Testis (tissue), 3 donors: Measurements from ENCODE around the gene PLA2R1. TPM values are rescaled to one million over a fixed set of nuclear protein-coding genes. Genes with fewer than 3 reads are reported as not detected.

Experiments used
- DNase-seq: peaks from one replicate; pipeline ENCODE4 v3.0.0-alpha.2; 2019
- H3K27ac ChIP-seq, 2 donors: fragments of 200-600 bp; sonication (generic); one replicate each; pipeline ENCODE4 v1.5.1; 2019
- H3K27me3 ChIP-seq: fragments of 200-600 bp; sonication (generic); one replicate; pipeline ENCODE4 v1.5.1; 2019
- H3K36me3 ChIP-seq: fragments of 200-600 bp; sonication (generic); one replicate; pipeline ENCODE4 v1.5.1; 2017; ENCODE audit warnings: low read depth; ENCODE audit errors: missing control alignments
- H3K4me1 ChIP-seq: fragments of 200-600 bp; sonication (generic); one replicate; pipeline ENCODE4 v1.5.1; 2019
- H3K4me3 ChIP-seq, 2 donors: fragments of 200-600 bp; sonication (generic); one replicate each; pipeline ENCODE4 v1.5.1; 2017 to 2019
- H3K9me3 ChIP-seq: fragments of 200-600 bp; sonication (generic); one replicate; pipeline ENCODE4 v1.5.1; 2017
- POLR2A ChIP-seq: fragments of 450-650 bp; IDR thresholded peaks from one replicate; pipeline ENCODE4 v1.6.1; 2017; ENCODE audit warnings: antibody characterized with exemption, mild to moderate bottlenecking, moderate library complexity
- WGBS, 2 donors: methylation state at CpG; one replicate each; pipeline ENCODE4 v1.1.5; 2018; 5-methylcytosine and 5-hydroxymethylcytosine counted together
- intact Hi-C: fragments of 100-400 bp; cut with DNase I; formaldehyde crosslinking; loops from one replicate; pipeline ENCODE4 v1.15.1; 2023; ENCODE audit warnings: low total_unique reads
- polyA plus RNA-seq: library from polyadenylated mRNA; stranded (reverse); fragments of 350-450 nt; fragmentation: Illumina TruSeq; extraction: RNeasy Lipid Tissue Mini Kit (QIAGEN cat#74804); gene quantifications from one replicate; pipeline ENCODE4 v1.2.3, GENCODE V29; 2014; ENCODE audit warnings: low read depth, low replicate concordance; ENCODE audit not compliant: insufficient read depth
- total RNA-seq, 2 donors: library from RNA; depleted of rRNA; stranded (reverse); fragments of >200 nt; gene quantifications; one replicate each; pipeline ENCODE4 v1.2.3, GENCODE V29; 2016
- TF ChIP-seq, protein P1 (sequence below), 3 experiments: fragments of 450-650 bp in 2 of 3; fragments of 200-600 bp in 1 of 3; sonication (generic) in 1 of 3; IDR thresholded peaks; one replicate each; pipeline ENCODE4 v1.5.1; 2016 to 2019; ENCODE audit warnings: antibody characterized with exemption in 3 of 3, mild to moderate bottlenecking in 2 of 3, moderate library complexity in 1 of 3

PLA2R1 gene
- total and polyA plus RNA-seq, 3 donors from 2014 or later = 3.4 to 5.3 (median 5.0) TPM

DNA sequence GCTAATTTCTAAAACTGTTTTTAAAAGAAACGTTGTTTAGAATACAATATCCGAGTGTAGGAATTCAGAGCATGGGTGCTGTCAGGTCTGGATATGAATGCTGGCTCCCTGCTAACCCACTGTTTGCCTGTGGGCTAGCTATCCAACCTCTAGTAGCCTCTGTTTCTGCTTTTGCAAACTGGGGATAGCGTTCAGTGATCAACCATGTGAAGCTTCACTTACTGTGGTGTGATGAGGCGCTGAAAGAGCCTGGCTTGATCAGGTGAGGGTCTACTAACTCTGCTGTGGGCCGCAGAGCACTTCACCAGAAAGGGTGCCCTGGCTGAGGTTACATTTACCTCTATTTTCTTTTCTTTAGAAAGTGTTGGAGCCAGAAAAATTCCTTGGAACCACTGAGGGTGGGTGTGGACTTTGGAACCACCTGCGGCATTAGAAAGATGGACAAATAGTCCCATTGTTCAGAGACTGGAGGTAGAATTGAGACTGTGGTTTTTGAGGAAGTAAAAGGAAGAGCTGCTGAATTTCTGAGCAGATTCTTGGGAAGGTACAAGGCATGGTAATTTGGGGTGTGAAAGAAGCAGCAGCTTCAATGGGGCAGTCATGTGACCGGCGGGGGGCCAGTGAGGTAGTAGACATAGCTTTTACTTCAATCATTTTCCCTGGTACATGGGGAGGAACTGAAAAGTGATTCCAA, 168.1 kb downstream of the PLA2R1 start:
- TF ChIP-seq POLR2A = no peak
- TF ChIP-seq, protein P1, sequence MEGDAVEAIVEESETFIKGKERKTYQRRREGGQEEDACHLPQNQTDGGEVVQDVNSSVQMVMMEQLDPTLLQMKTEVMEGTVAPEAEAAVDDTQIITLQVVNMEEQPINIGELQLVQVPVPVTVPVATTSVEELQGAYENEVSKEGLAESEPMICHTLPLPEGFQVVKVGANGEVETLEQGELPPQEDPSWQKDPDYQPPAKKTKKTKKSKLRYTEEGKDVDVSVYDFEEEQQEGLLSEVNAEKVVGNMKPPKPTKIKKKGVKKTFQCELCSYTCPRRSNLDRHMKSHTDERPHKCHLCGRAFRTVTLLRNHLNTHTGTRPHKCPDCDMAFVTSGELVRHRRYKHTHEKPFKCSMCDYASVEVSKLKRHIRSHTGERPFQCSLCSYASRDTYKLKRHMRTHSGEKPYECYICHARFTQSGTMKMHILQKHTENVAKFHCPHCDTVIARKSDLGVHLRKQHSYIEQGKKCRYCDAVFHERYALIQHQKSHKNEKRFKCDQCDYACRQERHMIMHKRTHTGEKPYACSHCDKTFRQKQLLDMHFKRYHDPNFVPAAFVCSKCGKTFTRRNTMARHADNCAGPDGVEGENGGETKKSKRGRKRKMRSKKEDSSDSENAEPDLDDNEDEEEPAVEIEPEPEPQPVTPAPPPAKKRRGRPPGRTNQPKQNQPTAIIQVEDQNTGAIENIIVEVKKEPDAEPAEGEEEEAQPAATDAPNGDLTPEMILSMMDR (IDR thresholded peaks at IDR 0.05) = no peak
- intact Hi-C loops = no loop called here
- 71 to 78% methylated on average over 8 of the region's 8 CpGs for WGBS, 2 donors

DNA sequence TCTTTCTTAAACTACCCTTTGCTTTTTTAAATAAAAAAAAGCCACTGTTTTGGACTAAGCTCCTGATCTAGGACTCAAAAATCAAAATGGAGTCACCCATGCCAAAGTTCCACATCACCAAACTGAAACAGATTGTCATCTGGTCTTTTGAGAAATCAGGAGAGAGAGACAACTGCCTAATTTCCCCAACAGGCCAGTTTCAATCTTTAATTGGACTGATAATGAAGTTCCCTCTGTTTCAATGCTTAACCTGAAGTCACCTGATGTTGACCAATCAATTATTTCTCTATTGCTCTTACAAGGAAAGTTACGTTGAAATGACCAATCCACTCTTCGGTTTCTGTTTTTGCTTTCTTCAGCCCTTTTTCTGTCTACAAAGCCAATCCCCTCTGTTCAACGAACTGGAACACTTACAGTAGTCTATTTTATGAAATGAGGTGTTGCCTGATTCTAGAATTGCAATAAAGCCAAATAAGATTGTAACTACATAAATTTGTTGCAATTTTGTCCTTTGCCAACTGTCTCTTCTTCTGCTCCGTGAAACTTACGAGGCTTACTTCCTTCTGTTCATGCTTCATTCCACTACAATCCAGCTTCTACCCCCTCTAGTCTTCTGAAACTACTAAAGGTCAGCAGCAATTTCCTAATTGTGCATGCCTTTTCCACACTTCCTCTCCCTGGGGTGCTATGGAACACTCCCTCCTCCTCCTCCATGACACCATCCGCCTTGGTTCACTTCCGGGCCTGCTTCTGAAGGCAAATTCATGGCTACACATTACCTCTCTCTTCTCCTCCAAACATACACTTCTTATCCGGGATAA, 169.2 kb downstream of the PLA2R1 start:
- no peak overlapping the region for H3K4me3 ChIP-seq
- no peak for TF ChIP-seq POLR2A
- TF ChIP-seq, protein P1 (IDR thresholded peaks at IDR 0.05) = no peak
- no peaks in the 10 kb centered on the region for H3K9me3 ChIP-seq
- no peak for DNase-seq
- H3K27ac ChIP-seq = no peak overlapping the region
- H3K36me3 ChIP-seq = no peaks in the 10 kb centered on the region
- 48 to 63% methylated on average over 8 of the region's 8 CpGs for WGBS, 2 donors
- no peaks in the 10 kb centered on the region for H3K4me1 ChIP-seq
- intact Hi-C loops = no loop called here
- H3K27me3 ChIP-seq = no peaks in the 10 kb centered on the region

More for the DNA sequence above, 168.1 kb downstream of the PLA2R1 start:
- no peak overlapping the region for H3K4me3 ChIP-seq
- no peaks in the 10 kb centered on the region for H3K9me3 ChIP-seq
- H3K36me3 ChIP-seq = no peaks in the 10 kb centered on the region
- DNase-seq = no peak
- no peak overlapping the region for H3K27ac ChIP-seq
- H3K27me3 ChIP-seq = no peaks in the 10 kb centered on the region
- no peaks in the 10 kb centered on the region for H3K4me1 ChIP-seq

DNA sequence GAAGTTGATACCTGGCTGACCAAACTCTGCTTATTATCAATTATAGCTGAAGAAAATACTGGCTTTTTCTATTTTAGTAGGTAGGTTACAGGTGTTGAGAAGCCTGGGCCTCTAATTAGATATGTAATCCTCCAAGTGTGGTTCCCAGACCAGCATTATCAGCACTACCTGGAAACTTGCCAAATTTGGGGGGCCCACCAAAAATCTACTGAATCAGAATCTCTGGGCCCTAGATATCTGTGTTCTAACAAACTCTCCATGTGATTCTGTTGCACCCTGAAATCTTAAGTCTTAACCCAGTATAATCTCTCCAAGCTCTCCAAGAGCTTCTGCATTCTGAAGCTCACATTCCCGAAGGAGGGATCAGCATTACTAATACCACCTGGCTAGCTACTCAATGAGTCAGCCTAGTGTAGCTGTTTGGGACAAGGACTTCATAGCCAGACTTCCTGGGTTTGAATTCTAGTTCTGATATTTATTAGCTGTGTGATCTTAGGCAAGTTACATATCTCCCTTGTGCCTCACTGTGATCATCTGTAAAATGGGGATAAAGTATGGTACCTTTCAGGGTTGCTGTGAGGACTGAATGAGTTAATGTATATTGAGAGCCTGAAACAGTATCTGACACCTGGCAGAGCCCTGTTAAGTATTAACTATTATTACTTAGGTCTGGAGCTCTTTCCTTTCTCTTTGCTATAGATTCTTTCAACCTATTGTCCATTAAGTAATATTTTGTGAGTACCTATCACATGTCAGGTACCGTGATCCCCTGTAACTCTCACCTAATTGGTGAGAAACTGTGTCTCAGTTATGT, 170.3 kb downstream of the PLA2R1 start:
- H3K36me3 ChIP-seq = no peaks in the 10 kb centered on the region
- H3K4me3 ChIP-seq = no peak overlapping the region
- 94 to 97% methylated on average over 2 of the region's 2 CpGs for WGBS, 2 donors
- no peaks in the 10 kb centered on the region for H3K9me3 ChIP-seq
- intact Hi-C loops = no loop called here
- no peaks in the 10 kb centered on the region for H3K4me1 ChIP-seq
- DNase-seq = no peak
- H3K27ac ChIP-seq = no peak overlapping the region
- TF ChIP-seq, protein P1 (IDR thresholded peaks at IDR 0.05) = no peak
- no peak for TF ChIP-seq POLR2A
- no peaks in the 10 kb centered on the region for H3K27me3 ChIP-seq

DNA sequence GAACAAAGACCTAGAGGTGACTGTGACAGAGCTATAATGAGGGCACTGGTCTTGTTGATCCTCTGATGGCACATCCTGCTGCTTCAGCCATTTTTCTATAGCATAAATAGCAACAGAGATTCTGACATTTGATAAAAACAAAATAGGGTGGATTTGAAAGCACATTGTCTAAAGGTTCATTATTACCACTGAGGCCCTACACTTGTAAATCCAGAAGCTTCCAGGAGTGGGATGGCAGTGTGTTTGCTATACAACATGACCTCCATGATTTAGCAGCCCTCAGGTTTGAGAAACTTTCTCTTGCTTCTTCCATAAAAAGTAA, 171.2 kb downstream of the PLA2R1 start:
- Histone ChIP-seq H3K27ac (no peak overlapping the region), H3K4me1 (no peaks in the 10 kb centered on the region), H3K36me3 (no peaks in the 10 kb centered on the region), H3K27me3 (no peaks in the 10 kb centered on the region), H3K4me3 (no peak overlapping the region), H3K9me3 (no peaks in the 10 kb centered on the region)
- intact Hi-C loops = no loop called here
- TF ChIP-seq POLR2A = no peak
- TF ChIP-seq, protein P1 (IDR thresholded peaks at IDR 0.05) = no peak
- no peak for DNase-seq
